ENCODE data around the gene PRM2.
"Not testable (repeated sequence)": the region's sequence is repeated elsewhere in the genome, so short reads cannot be mapped to it uniquely, and the experiment has no call there.

GRCh38 chr16:11298950-11299547 lies 22.8 kb upstream of the PRM2 start:
- TF ChIP-seq CTCF (IDR thresholded peaks at IDR 0.05); ZFX (IDR thresholded peaks at IDR 0.05; ENCODE audit: borderline replicate concordance): not testable (repeated sequence)

Measured in 22Rv1 (cell line).